K562 (cell line): Measurements from ENCODE around the gene GTF3C6.
"Not testable (repeated sequence)": the region's sequence is repeated elsewhere in the genome, so short reads cannot be mapped to it uniquely, and the experiment has no call there.

ENCODE experiments used
- ATF7 ChIP-seq: fragments of 450-650 bp; IDR thresholded peaks from 2 replicates; pipeline ENCODE4 v1.7.1; 2014; ENCODE audit warnings: mild to moderate bottlenecking, moderate library complexity
- CTCF ChIP-seq, 3 experiments: IDR thresholded peaks in 2 of 3; conservative IDR thresholded peaks in 1 of 3; 2 replicates each; pipeline ENCODE4 v1.5.1; 2011 to 2012; ENCODE audit warnings: low read length in 3 of 3, mild to moderate bottlenecking in 3 of 3, control low read depth in 2 of 3, improper control_type of control experiment in 1 of 3, inconsistent platforms in 1 of 3, low read depth in 1 of 3, mixed read lengths in 1 of 3, moderate library complexity in 1 of 3; ENCODE audit not compliant: insufficient read depth in 2 of 3
- EZH2 ChIP-seq: IDR thresholded peaks from 2 replicates; pipeline ENCODE4 v1.6.1; 2012; ENCODE audit warnings: low read depth, mild to moderate bottlenecking, inconsistent platforms, low read length, borderline replicate concordance
- NKRF ChIP-seq: fragments of 450-650 bp; IDR thresholded peaks from 2 replicates; pipeline ENCODE4 v1.6.1; 2016; ENCODE audit warnings: borderline replicate concordance
- SMAD3 ChIP-seq: fragments of 450-650 bp; formaldehyde crosslinking; conservative IDR thresholded peaks from 2 replicates; pipeline ENCODE4 v1.4.0; 2020; ENCODE audit warnings: mild to moderate bottlenecking
- ZBTB40 ChIP-seq, 2 experiments: fragments of 450-650 bp in 1 of 2; sonication (generic) in 1 of 2; formaldehyde crosslinking in 1 of 2; IDR thresholded peaks; 2 replicates each; pipeline versions ENCODE4 v1.7.1 to v1.9.0; 2016 to 2022; ENCODE audit warnings: inconsistent platforms in 1 of 2, mild to moderate bottlenecking in 1 of 2, missing genetic modification reagents in 1 of 2

GRCh38 chr6:111012520-111012919, 54.0 kb downstream of the GTF3C6 start:
- TF ChIP-seq ATF7; SMAD3 (CRISPR knock-in tag); CTCF (IDR thresholded peaks at IDR 0.05 in 2 of 3, conservative IDR thresholded peaks at IDR 0.05 in 1 of 3; ENCODE audit: insufficient read depth in 2 of 3, low read depth in 1 of 3, low read length in 3 of 3); EZH2; NKRF; ZBTB40 (IDR thresholded peaks at IDR 0.05); ZBTB40 (CRISPR knock-in tag; IDR thresholded peaks at IDR 0.05): not testable (repeated sequence)
